GM12874 (cell line): ENCODE measurements around the gene VAV1.
A peak's percentile ranks its signal among the peaks of the same experiment; 100 is the strongest.

Experiments used
- TF ChIP-seq, protein P1 (sequence below): IDR thresholded peaks from 2 replicates; pipeline ENCODE4 v1.5.1; 2011; ENCODE audit warnings: low read depth, mild to moderate bottlenecking, control low read depth, low read length, moderate library complexity; ENCODE audit not compliant: insufficient read depth

The VAV1 gene

DNA sequence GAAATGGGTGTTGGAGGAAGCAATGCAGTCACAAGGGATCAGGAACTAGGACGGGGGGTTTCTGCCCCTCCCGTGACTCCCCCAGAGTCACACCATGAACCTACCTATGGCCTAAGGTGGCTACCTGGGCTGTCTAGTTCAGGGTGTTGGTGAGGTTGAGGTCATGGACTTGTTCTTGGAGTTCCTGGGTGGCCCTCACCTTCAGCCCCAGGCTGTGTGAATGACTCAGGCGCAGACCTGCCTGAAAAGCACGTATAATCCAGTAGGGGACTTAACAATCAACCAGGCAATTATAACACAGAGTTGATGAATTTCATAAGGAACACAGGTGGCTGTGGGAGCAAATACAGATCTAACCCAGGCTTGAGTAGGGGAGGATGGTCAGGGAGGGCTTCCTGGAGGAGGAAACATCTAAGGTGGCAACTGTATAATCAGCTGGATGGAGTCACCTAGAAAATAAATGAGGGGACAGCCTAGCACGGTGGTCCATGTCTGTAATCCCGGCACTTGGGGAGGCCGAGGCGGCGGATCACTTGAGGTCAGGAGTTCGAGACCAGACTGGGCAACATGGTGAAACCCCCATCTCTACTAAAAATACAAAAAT lies 89.3 kb downstream of the VAV1 start:
- TF ChIP-seq, protein P1, sequence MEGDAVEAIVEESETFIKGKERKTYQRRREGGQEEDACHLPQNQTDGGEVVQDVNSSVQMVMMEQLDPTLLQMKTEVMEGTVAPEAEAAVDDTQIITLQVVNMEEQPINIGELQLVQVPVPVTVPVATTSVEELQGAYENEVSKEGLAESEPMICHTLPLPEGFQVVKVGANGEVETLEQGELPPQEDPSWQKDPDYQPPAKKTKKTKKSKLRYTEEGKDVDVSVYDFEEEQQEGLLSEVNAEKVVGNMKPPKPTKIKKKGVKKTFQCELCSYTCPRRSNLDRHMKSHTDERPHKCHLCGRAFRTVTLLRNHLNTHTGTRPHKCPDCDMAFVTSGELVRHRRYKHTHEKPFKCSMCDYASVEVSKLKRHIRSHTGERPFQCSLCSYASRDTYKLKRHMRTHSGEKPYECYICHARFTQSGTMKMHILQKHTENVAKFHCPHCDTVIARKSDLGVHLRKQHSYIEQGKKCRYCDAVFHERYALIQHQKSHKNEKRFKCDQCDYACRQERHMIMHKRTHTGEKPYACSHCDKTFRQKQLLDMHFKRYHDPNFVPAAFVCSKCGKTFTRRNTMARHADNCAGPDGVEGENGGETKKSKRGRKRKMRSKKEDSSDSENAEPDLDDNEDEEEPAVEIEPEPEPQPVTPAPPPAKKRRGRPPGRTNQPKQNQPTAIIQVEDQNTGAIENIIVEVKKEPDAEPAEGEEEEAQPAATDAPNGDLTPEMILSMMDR = no peak

DNA sequence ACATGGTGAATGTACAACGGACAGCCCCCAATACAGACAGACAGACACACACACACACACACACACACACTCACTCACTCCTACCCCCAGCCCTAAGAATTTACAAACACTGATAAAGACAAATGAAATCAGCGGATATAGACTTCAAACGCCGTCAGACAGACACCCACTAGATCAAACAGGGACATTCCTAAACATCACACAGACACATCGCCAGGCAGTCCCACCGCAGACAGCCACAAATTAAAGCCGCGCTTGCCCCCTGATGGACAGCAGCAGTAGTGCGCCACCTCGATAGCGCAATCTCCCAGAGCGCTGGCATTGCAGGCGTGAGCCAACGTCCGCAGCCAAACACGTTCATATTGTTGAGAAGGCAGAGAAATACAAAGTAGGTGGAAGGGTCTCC lies 90.2 kb downstream of the VAV1 start:
- TF ChIP-seq, protein P1 = peak; percentile 86

DNA sequence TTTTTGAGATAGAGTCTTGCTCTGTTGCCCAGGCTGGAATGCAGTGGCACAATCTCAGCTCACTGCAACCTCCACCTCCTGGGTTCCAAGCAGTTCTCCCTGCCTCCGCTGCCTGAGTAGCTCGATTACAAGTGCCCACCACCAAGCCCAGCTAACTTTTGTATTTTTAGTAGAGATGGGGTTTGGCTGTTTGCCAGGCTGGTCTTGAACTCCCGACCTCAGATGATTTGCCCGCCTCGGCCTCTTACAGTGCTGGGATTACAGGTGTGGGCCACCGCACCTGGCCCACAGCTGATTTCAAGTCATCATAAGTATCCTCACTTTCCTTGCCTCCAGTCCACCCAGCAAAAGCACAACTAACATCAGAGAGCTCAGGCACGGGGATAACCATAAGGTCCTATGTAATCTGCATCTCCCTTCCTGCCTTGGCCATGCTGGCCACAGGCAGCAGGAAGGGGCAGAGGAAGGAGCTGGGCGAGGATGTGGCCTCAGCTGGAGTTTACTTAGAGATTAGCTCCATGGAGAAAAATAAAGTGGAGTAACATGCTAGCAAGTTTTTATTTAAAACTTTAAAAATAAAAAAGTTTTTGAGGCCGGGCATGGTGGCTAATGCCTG lies 91.9 kb downstream of the VAV1 start:
- TF ChIP-seq, protein P1 = no peak

DNA sequence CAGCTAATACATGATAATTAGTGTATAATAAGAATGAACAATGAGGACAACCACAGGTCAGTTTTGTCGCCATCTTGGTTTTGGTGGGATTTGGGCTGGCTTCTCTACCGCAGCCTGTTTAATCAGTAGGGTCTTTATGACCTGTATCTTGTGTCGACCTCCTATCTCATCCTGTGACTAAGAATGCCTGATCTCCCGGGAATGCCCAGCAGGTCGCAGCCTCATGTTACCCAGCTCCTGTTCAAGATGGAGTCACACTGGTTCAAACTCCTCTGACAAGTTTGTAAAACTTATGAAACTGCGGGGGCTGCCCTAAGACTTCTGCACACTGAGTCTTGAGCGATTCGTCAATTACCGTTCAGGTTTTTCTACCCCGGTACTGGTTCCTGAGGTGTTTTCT lies 93.3 kb downstream of the VAV1 start:
- TF ChIP-seq, protein P1 = no peak

DNA sequence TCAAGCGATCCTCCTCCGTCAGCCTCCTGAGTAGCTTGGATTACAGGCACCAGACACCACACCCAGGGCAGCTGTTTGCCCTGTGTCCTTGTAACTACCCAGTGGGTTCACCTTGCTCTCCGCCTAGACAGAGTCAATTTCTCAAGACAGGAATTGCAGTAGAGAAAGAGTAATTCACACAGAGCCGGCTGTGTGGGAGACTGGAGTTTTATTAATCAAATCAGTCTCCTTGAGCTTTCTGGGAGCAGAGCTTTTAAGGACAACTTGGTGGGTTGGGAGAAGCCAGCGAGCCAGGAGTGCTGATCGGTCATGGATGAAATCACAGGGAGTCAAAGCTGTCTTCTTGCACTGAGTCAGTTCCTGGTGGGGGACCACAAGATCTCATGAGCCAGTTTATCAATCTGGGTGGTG lies 94.2 kb downstream of the VAV1 start:
- TF ChIP-seq, protein P1 = no peak

DNA sequence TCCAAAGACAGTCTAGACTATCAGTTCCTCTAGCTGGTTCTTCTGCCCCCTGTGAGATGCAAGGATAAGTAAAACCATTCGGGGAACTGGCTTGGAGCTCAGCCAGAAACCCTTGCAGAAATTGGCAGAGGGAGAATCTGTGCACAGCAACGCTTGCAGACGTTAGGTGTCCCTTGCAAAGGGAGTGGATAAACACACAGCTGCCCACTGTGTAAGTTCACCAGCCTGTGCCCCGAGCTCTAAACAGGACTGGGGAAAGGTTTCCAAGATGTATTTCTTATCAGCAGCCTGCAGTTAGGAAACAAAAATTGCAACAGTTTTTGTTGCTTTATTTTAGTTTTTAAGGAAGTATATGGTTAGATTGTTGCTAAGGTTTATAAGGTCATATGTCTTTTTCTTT lies 95.8 kb downstream of the VAV1 start:
- TF ChIP-seq, protein P1 = no peak

DNA sequence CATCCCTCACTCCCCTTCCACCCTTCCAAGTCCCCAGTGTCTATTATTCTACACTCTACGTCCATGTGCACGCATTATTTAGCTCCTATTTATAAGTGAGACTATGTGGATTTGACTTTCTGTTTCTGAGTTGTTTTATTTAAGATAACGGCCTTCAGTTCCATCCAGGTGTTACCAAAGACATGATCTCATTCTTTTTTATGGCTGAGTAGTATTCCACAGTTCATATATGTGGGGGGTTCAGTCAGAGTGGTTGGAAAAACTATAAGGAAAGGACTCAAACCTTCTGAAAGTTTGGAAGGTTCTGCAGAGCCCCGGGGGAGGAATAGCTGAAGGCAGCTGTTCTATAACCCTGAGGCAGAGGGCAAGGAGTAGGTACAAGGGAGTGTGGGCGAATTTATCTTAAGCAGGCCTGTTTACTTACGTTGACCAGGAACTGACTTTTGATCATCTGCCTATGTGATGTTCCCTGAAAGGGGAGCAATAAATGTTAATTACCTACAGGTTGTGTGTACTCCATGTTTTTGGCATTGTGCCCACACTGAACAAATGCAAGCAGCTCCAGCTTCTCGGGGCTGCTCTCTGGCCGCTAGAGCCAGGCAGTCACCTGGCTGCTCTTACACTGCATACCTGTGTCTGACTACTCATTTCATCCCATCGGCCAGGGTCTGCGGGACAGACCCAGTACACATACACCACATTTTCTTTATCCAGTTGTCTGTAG lies 101.4 kb downstream of the VAV1 start:
- TF ChIP-seq, protein P1 = no peak
